Measurements from ENCODE around the gene COL18A1. TPM values are rescaled to one million over a fixed set of nuclear protein-coding genes. Genes with fewer than 3 reads are reported as not detected.

COL18A1 gene
- total RNA-seq (10 to 100 TPM; 38.7 to 93.0 (median 62.4) TPM), polyA plus RNA-seq (100 to 1,000 TPM; 285 to 301 TPM)

DNA sequence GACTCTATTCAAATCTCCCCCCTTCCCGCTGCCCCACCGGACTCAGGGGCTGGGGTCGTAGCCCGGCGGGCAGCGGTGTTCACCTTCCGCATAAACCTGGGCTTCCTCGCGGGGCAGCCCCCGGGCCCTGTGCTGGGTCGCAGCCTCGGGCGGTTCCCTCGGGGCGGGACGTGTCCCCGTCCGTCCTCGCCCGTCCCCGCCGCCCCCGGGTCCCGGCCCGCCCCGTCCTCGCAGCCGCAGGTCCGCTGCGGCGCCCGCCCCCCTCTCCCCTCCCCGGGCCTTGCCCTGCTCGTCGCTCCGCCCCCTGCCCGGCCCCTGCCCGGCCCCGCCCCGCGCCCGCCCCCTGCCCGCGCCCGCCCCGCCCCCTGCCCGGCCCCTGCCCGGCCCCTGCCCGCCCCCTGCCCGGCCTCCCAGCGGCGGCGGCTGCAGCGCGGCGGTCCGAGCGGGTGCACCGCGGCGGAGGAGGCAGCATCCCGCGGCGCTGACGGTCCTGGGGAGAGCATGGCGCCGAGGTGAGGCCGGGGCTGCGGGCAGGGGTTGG is at the start of gene COL18A1:
Gene COL18A1 (plus strand): TSS at position 436 of the 541 bp plus-strand sequence. CDS start 66 bp downstream, at position 502.
- Histone ChIP-seq H3K4me1 (peaks cover 0 to 4% (median 0%) of the 10 kb centered on the region in 3 donors), H3K27me3 (peaks cover 0 to 10% (median 4%) of the 10 kb centered on the region in 4 donors), H3K27ac (peak within 1 kb of the TSS; percentile 79 to 89 (median 87)), H3K9me3 (no peaks in the 10 kb centered on the region), H3K4me3 (peak within 1 kb of the TSS; percentile 30 to 55 (median 45)), H3K36me3 (no peaks in the 10 kb centered on the region)
- TF ChIP-seq, protein P1, sequence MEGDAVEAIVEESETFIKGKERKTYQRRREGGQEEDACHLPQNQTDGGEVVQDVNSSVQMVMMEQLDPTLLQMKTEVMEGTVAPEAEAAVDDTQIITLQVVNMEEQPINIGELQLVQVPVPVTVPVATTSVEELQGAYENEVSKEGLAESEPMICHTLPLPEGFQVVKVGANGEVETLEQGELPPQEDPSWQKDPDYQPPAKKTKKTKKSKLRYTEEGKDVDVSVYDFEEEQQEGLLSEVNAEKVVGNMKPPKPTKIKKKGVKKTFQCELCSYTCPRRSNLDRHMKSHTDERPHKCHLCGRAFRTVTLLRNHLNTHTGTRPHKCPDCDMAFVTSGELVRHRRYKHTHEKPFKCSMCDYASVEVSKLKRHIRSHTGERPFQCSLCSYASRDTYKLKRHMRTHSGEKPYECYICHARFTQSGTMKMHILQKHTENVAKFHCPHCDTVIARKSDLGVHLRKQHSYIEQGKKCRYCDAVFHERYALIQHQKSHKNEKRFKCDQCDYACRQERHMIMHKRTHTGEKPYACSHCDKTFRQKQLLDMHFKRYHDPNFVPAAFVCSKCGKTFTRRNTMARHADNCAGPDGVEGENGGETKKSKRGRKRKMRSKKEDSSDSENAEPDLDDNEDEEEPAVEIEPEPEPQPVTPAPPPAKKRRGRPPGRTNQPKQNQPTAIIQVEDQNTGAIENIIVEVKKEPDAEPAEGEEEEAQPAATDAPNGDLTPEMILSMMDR (IDR thresholded peaks at IDR 0.05), result no peak
- DNase-seq (peak; percentile 16 to 84 (median 72)), FAIRE-seq (no peak), ATAC-seq (peak; percentile 56 to 68 (median 66))
- intact Hi-C loops (cut with DNase I), result no loop called here
- 0 to 2% methylated on average over 11 to 68 of the region's 69 CpGs for WGBS, 2 donors

DNA sequence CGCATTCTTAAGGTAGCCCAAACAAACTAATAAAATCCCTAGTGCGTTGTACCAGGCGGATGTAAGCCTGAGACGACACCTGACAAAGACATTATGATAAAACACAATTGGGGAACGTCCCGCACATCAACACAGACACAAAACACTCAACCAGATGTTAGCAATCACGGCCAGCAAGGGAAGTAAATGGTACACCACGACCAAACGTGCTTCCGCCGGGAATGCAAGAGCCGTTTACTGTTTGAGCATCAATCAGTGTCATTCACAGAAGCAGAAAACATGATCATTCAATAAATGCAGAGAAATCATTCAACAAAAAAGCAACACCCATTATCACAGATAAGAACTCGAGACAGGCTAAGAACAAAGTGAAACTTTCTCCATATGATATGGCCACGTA is 49.4 kb upstream of the COL18A1 start:
- intact Hi-C loops (cut with DNase I), result no loop called here
- FAIRE-seq (no peak), ATAC-seq (no peak), DNase-seq (no peak)
- WGBS, 2 donors, result 34 to 52% methylated on average over 14 of the region's 14 CpGs
- H3K27ac ChIP-seq, result no peak overlapping the region
- H3K9me3 ChIP-seq, result no peaks in the 10 kb centered on the region
- TF ChIP-seq, protein P1 (IDR thresholded peaks at IDR 0.05), result no peak
- no peaks in the 10 kb centered on the region for H3K36me3 ChIP-seq
- peaks cover 0 to 5% (median 0%) of the 10 kb centered on the region in 4 donors for H3K27me3 ChIP-seq
- peaks cover 0 to 4% (median 4%) of the 10 kb centered on the region in 3 donors for H3K4me1 ChIP-seq
- no peak overlapping the region for H3K4me3 ChIP-seq

DNA sequence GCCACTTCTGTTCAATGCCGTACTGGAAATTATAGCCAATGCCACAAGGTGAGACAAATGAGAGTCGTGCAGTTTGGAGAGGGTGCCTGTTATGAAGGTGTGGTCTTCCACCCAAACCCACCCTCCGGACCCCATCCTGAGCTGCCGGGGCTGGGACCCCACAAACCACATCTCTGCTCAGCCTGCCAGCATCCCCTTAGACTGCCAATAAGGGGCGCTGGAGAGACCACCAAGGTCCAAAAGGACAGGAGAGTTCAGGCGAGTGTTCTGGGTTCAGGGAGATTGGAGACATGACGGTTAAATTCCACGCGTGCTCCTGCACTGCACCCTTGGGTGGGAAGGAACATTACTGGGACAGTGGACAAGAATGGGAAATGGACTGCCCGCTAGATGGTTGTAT is 48.7 kb upstream of the COL18A1 start:
- H3K36me3 ChIP-seq, result no peaks in the 10 kb centered on the region
- no peak overlapping the region for H3K4me3 ChIP-seq
- ATAC-seq, result no peak
- intact Hi-C loops (cut with DNase I), result no loop called here
- no peaks in the 10 kb centered on the region for H3K9me3 ChIP-seq
- no peak for FAIRE-seq
- H3K27me3 ChIP-seq, result peaks cover 0 to 5% (median 0%) of the 10 kb centered on the region in 4 donors
- H3K4me1 ChIP-seq, result peaks cover 0 to 4% (median 4%) of the 10 kb centered on the region in 3 donors
- DNase-seq, result peak in 1 of 6 donors; percentile 20
- H3K27ac ChIP-seq, result no peak overlapping the region
- 61 to 68% methylated on average over 10 of the region's 10 CpGs for WGBS, 2 donors
- TF ChIP-seq, protein P1 (IDR thresholded peaks at IDR 0.05), result no peak

DNA sequence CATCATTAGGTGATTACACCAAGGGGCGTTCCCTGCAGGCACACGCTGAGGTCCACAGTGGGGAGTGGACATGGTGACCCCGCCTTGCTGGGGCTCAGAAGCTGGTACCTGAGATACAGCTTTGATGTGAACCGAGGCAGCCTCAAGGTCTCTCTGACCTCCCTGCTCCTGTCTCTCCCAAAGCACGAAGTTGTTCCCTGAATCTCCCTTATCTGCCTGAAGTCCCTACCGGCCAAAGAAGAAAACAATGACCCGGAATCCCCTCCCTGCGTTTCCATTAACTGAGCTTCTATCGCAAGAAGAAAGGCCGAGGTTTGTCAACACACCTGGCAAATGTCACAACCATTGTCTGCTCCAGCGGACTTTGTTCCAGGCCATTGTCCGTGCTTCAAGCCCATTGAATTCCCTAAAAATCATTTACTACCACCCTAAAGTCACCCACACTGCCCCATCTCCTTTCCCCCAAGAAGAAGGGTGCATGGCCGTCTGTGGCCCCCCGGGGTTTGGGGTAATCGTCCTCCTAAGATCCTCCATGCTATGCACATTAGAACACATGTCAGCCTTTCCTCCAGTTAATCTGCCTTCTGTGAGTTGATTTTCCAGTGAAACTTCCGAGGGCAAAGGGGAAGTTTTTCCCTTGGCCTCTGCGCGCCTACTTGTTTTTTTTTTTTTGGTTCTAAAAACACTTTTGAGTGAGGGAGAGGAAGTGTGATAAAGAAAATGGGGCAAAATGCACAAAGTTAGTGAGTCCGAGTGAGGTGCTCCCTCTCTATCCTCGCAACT is 48.1 kb upstream of the COL18A1 start:
- TF ChIP-seq, protein P1 (IDR thresholded peaks at IDR 0.05), result no peak
- peaks cover 0 to 4% (median 4%) of the 10 kb centered on the region in 3 donors for H3K4me1 ChIP-seq
- WGBS, 2 donors, result 37 to 38% methylated on average over 20 of the region's 20 CpGs
- intact Hi-C loops (cut with DNase I), result no loop called here
- peak overlapping the region in 2 of 4 donors; percentile 2 to 19 for H3K27ac ChIP-seq
- peaks cover 0 to 5% (median 0%) of the 10 kb centered on the region in 4 donors for H3K27me3 ChIP-seq
- no peaks in the 10 kb centered on the region for H3K36me3 ChIP-seq
- no peak overlapping the region for H3K4me3 ChIP-seq
- FAIRE-seq, result no peak
- H3K9me3 ChIP-seq, result no peaks in the 10 kb centered on the region
- ATAC-seq, result peak in 1 of 4 donors; percentile 18
- DNase-seq, result peak in 1 of 6 donors; percentile 17
